Neural cell (in vitro differentiated cells): ENCODE results near the gene OR4B1. TPM values are rescaled to one million over a fixed set of nuclear protein-coding genes. Genes with fewer than 3 reads are reported as not detected.

ENCODE experiments used
- H2AFZ ChIP-seq: fragments of 200-600, 300-800 bp; sonication (generic), shearing (Covaris generic); 2 replicates; pipeline ENCODE4 v1.6.0; 2014; ENCODE audit warnings: low read depth, mild to moderate bottlenecking, antibody characterized with exemption, low read length, moderate library complexity
- H3F3A ChIP-seq: fragments of 200-600 bp; shearing (Covaris generic); 2 replicates; pipeline ENCODE4 v1.6.1; 2016; ENCODE audit warnings: mild to moderate bottlenecking, moderate library complexity, mixed read lengths, antibody characterized with exemption, low read length; ENCODE audit not compliant: insufficient read depth, poor library complexity, severe bottlenecking
- H3K27ac ChIP-seq: fragments of 200-600, 300-800 bp; sonication (generic), shearing (Covaris generic); 2 replicates; pipeline ENCODE4 v1.5.1; 2014; ENCODE audit warnings: mild to moderate bottlenecking, low read length, moderate library complexity
- H3K27me3 ChIP-seq: fragments of 300-800, 200-600 bp; sonication (generic), shearing (Covaris generic); 2 replicates; pipeline ENCODE4 v1.6.0; 2014; ENCODE audit warnings: mild to moderate bottlenecking, low read depth, low read length, moderate library complexity; ENCODE audit not compliant: insufficient read depth
- H3K36me3 ChIP-seq: fragments of 300-800, 200-600 bp; sonication (generic), shearing (Covaris generic); 2 replicates; pipeline ENCODE4 v1.5.1; 2014; ENCODE audit warnings: mild to moderate bottlenecking, antibody characterized with exemption, low read length, moderate library complexity; ENCODE audit not compliant: insufficient read depth
- H3K4me2 ChIP-seq: fragments of 300-800, 200-600 bp; sonication (generic), shearing (Covaris generic); 2 replicates; pipeline ENCODE4 v1.6.0; 2014; ENCODE audit warnings: mild to moderate bottlenecking, low read length
- H3K4me3 ChIP-seq: fragments of 300-800, 200-600 bp; sonication (generic), shearing (Covaris generic); 2 replicates; pipeline ENCODE4 v1.5.1; 2014; ENCODE audit warnings: mild to moderate bottlenecking, low read length, moderate library complexity
- H3K79me2 ChIP-seq: fragments of 200-600 bp; shearing (Covaris generic); replicated peaks from 2 replicates; pipeline ENCODE4 v1.6.0; 2014; ENCODE audit warnings: mild to moderate bottlenecking, low read length, moderate library complexity; ENCODE audit not compliant: insufficient read depth
- H3K9ac ChIP-seq: fragments of 300-800, 200-600 bp; sonication (generic), shearing (Covaris generic); 2 replicates; pipeline ENCODE4 v1.6.1; 2016; ENCODE audit warnings: mild to moderate bottlenecking, low read length, mixed read lengths
- H3K9me2 ChIP-seq: fragments of 200-600 bp; shearing (Covaris generic); 2 replicates; pipeline ENCODE4 v1.6.1; 2016; ENCODE audit warnings: mild to moderate bottlenecking, low read length, mixed read lengths; ENCODE audit not compliant: insufficient read depth
- H3K9me3 ChIP-seq: fragments of 200-600, 300-800 bp; sonication (generic), shearing (Covaris generic); 2 replicates; pipeline ENCODE4 v1.6.1; 2016; ENCODE audit warnings: mild to moderate bottlenecking, mixed run types, low read length, moderate library complexity, mixed read lengths
- H4K20me1 ChIP-seq: fragments of 200-600 bp; shearing (Covaris generic); 2 replicates; pipeline ENCODE4 v1.6.1; 2016; ENCODE audit warnings: mild to moderate bottlenecking, mixed run types; ENCODE audit not compliant: insufficient read depth
- EP300 ChIP-seq: fragments of 450-650 bp; conservative IDR thresholded peaks from 2 replicates; pipeline ENCODE4 v1.6.1; 2014; ENCODE audit warnings: antibody characterized with exemption, mild to moderate bottlenecking, moderate library complexity; ENCODE audit not compliant: poor library complexity, severe bottlenecking
- EZH2 ChIP-seq: fragments of 200-600, 300-800 bp; shearing (Covaris generic), sonication (generic); IDR thresholded peaks from 2 replicates; pipeline ENCODE4 v1.6.1; 2014; ENCODE audit warnings: antibody characterized with exemption, low read length, borderline replicate concordance, mild to moderate bottlenecking; ENCODE audit not compliant: insufficient read depth, poor library complexity, severe bottlenecking
- MXI1 ChIP-seq: fragments of 450-650 bp; conservative IDR thresholded peaks from 2 replicates; pipeline ENCODE4 v1.6.1; 2014; ENCODE audit warnings: antibody characterized with exemption, mild to moderate bottlenecking; ENCODE audit not compliant: poor library complexity, severe bottlenecking
- POLR2AphosphoS5 ChIP-seq: IDR thresholded peaks from 2 replicates; pipeline ENCODE4 v1.6.1; 2012
- RAD21 ChIP-seq: fragments of 450-650 bp; conservative IDR thresholded peaks from 2 replicates; pipeline ENCODE4 v1.6.1; 2014; ENCODE audit warnings: antibody characterized with exemption, mild to moderate bottlenecking, moderate library complexity
- SMC3 ChIP-seq: fragments of 450-650 bp; conservative IDR thresholded peaks from 2 replicates; pipeline ENCODE4 v1.6.1; 2014; ENCODE audit warnings: antibody characterized with exemption, mild to moderate bottlenecking, moderate library complexity; ENCODE audit not compliant: poor library complexity
- TAF1 ChIP-seq: IDR thresholded peaks from 2 replicates; pipeline ENCODE4 v1.6.1; 2012; ENCODE audit warnings: low read depth
- polyA plus RNA-seq: library from polyadenylated mRNA; depleted of rRNA; stranded (reverse); fragments of >200 nt; gene quantifications from 2 replicates; pipeline ENCODE4 v1.2.3, GENCODE V29; 2014
- TF ChIP-seq, protein P1 (sequence below): fragments of 450-650 bp; IDR thresholded peaks from 2 replicates; pipeline ENCODE4 v1.5.1; 2014; ENCODE audit warnings: antibody characterized with exemption, mild to moderate bottlenecking, moderate library complexity; ENCODE audit not compliant: poor library complexity, severe bottlenecking
- TF ChIP-seq, protein P2 (sequence below): IDR thresholded peaks from 2 replicates; pipeline ENCODE4 v1.6.1; 2012; ENCODE audit warnings: borderline replicate concordance

OR4B1 gene
- polyA plus RNA-seq, 1 donor from 2014 or later, result not detected

DNA sequence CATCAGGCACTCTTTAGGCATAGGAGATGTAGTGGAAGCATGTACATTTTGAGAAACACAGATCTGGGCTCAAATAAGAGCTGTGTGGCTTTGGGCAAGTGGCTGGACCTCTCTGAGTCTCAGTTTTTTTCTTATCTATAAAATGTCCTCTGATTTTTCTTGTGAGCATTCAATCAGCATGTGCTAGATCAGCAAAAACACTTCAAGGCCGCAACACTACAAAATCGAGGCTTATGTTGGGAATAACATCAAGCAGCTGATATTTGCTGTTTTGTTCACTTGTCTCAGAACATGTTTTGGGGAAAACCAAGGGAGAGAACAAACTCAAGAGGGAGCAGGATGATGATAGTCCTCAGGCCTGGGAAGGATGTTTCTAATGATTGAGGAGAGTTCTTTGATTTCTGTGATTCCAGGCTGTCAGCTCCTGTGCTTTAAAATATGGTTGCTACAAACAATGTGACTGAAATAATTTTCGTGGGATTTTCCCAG is 46.9 kb downstream of the OR4B1 start, which contains the start of gene OR4X1:
TSS of gene OR4X1 (plus strand) at position 439 of the 489 bp plus-strand sequence. CDS start at position 439, 0 bp downstream.
- H3K9ac ChIP-seq, result no peak within 1 kb of the TSS
- TF ChIP-seq EP300 (no peak), SMC3 (no peak), POLR2AphosphoS5 (no peak), TAF1 (no peak), EZH2 (no peak), RAD21 (no peak), MXI1 (no peak)
- TF ChIP-seq, protein P1, sequence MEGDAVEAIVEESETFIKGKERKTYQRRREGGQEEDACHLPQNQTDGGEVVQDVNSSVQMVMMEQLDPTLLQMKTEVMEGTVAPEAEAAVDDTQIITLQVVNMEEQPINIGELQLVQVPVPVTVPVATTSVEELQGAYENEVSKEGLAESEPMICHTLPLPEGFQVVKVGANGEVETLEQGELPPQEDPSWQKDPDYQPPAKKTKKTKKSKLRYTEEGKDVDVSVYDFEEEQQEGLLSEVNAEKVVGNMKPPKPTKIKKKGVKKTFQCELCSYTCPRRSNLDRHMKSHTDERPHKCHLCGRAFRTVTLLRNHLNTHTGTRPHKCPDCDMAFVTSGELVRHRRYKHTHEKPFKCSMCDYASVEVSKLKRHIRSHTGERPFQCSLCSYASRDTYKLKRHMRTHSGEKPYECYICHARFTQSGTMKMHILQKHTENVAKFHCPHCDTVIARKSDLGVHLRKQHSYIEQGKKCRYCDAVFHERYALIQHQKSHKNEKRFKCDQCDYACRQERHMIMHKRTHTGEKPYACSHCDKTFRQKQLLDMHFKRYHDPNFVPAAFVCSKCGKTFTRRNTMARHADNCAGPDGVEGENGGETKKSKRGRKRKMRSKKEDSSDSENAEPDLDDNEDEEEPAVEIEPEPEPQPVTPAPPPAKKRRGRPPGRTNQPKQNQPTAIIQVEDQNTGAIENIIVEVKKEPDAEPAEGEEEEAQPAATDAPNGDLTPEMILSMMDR, result no peak
- TF ChIP-seq, protein P2, sequence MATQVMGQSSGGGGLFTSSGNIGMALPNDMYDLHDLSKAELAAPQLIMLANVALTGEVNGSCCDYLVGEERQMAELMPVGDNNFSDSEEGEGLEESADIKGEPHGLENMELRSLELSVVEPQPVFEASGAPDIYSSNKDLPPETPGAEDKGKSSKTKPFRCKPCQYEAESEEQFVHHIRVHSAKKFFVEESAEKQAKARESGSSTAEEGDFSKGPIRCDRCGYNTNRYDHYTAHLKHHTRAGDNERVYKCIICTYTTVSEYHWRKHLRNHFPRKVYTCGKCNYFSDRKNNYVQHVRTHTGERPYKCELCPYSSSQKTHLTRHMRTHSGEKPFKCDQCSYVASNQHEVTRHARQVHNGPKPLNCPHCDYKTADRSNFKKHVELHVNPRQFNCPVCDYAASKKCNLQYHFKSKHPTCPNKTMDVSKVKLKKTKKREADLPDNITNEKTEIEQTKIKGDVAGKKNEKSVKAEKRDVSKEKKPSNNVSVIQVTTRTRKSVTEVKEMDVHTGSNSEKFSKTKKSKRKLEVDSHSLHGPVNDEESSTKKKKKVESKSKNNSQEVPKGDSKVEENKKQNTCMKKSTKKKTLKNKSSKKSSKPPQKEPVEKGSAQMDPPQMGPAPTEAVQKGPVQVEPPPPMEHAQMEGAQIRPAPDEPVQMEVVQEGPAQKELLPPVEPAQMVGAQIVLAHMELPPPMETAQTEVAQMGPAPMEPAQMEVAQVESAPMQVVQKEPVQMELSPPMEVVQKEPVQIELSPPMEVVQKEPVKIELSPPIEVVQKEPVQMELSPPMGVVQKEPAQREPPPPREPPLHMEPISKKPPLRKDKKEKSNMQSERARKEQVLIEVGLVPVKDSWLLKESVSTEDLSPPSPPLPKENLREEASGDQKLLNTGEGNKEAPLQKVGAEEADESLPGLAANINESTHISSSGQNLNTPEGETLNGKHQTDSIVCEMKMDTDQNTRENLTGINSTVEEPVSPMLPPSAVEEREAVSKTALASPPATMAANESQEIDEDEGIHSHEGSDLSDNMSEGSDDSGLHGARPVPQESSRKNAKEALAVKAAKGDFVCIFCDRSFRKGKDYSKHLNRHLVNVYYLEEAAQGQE, result no peak
- H3K4me3 ChIP-seq, result no peak within 1 kb of the TSS
- H4K20me1 ChIP-seq, result no peaks in the 10 kb centered on the region
- no peak within 1 kb of the TSS for H3K4me2 ChIP-seq
- H3F3A ChIP-seq, result no peaks in the 10 kb centered on the region
- H3K36me3 ChIP-seq, result no peaks in the 10 kb centered on the region
- no peaks in the 10 kb centered on the region for H3K27me3 ChIP-seq
- H3K9me3 ChIP-seq, result no peaks in the 10 kb centered on the region
- no peaks in the 10 kb centered on the region for H3K79me2 ChIP-seq
- no peaks in the 10 kb centered on the region for H3K9me2 ChIP-seq
- H2AFZ ChIP-seq, result no peak within 1 kb of the TSS
- H3K27ac ChIP-seq, result no peak within 1 kb of the TSS

Other genes with a start within 250 kb of the OR4B1 start
- 8.6 and 9.3 TPM in 2 replicates for gene PTPRJ, start 236.3 kb upstream of the OR4B1 start, polyA plus RNA-seq
- not detected in 2 replicates for gene OR4X2, start 28.3 kb downstream of the OR4B1 start, polyA plus RNA-seq
- gene OR4X1, start 47.1 kb downstream of the OR4B1 start, polyA plus RNA-seq, result not detected in 2 replicates
- gene OR4S1, start 89.4 kb downstream of the OR4B1 start, polyA plus RNA-seq, result not detected in 2 replicates
- not detected in 2 replicates for gene OR4C3, start 108.1 kb downstream of the OR4B1 start, polyA plus RNA-seq
- not detected in 2 replicates for gene OR4C5, start 149.7 kb downstream of the OR4B1 start, polyA plus RNA-seq